NCI-H2107 treated with DMSO at 0.1 percent for 48 hours (cell line): Measurements from ENCODE around the gene HACD1.
"Not testable (repeated sequence)": the region's sequence is repeated elsewhere in the genome, so short reads cannot be mapped to it uniquely, and the experiment has no call there.

ENCODE experiments used
- DNase-seq: peaks from one replicate; lab custom pipeline; 2025; ENCODE audit not compliant: unreplicated experiment; lab: John Stamatoyannopoulos, UW

The HACD1 gene

DNA sequence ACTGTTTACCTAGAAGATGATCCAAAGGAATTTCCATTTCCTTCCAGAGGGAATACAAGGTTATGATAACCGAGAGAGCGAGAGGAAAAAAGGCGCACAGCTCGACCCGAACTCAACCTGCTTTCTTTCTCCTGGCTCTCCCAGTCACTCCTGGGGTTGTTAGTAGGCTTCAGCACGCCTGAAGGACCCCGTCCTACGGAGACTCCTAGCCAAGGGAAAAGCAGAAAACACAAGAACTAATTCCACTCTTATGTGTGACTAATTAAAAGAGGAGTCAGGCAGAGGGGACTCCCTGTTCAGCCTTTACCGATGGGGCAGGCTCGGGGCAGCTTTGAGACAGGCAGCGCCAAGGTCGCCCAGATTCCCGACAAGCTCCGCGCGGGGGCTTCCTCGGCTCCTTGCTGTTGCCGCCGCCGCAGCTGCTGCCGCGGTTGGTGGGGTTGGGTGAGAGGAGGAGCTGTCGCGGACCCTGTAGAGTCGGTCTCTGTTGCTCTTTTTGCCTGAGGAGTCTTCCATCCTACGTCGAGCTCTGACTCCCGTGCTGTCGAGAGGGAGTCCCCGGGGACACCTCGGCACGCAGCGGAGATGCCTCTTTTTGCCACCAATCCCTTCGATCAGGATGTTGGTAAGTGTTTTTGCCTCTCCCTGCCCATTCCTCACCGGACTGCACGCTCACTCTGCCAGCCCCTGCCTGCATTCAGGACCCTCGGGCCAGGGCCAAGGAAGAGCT is 26.7 kb upstream of the HACD1 start, which contains the start of gene STAM:
Gene STAM, plus strand, starts transcription at position 397 of the 730 bp plus-strand sequence. Its CDS starts 189 bp downstream, at position 586.
- DNase-seq, result peak; percentile 68

GRCh38 chr10:17643339-17643754 is 26.2 kb upstream of the HACD1 start:
- DNase-seq, result no peak

DNA sequence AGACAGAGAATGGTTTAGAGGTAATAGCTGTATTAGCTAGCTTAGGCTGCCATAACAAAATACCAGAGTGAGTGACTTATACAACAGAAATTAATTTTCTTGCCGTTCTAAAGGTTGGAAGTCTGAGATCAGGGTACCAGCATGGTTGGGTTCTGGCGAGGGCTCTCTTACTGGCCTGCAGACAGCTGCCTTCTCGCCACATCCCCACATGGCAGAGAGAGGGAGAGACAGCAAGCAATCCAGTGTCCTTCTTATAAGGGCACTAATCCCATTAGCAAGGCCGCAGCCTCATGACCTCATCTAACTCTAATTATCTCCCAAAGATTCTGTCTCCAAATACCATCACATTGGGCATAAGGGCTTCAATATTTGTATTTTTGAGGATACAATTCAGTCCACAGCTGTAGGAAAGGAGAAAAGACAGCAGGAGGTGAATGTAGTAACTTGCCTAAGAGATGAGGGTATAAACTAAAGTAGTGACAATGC is 23.2 kb upstream of the HACD1 start:
- no peak for DNase-seq

- DNase-seq, result no peak
These were observed 20.7 kb upstream of the HACD1 start for GRCh38 chr10:17637869-17638268.

GRCh38 chr10:17633353-17633752 is 16.2 kb upstream of the HACD1 start:
- no peak for DNase-seq

DNA sequence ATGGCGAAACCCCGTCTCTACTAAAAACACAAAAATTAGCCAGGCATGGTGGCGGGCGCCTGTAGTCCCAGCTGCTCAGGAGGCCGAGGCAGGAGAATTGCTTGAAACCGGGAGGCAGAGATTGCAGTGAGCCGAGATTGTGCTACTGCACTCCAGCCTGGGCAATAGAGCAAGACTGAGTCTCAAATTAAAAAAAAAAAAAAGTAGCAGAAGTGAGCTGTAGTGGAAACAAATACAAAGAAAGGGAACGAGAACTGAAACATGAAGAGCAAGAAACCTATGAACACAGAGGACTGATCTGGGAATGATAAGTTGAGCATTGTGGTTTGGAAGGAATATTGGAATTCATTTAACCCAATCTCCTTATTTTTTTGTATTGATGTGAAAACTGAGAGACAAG is 15.4 kb upstream of the HACD1 start:
- not testable (repeated sequence) for DNase-seq

GRCh38 chr10:17626656-17627055 is 9.5 kb upstream of the HACD1 start:
- DNase-seq, result no peak

GRCh38 chr10:17624996-17625395 is 7.8 kb upstream of the HACD1 start:
- DNase-seq, result no peak

- DNase-seq, result no peak
These were observed 4.9 kb upstream of the HACD1 start for GRCh38 chr10:17622061-17622460.

DNA sequence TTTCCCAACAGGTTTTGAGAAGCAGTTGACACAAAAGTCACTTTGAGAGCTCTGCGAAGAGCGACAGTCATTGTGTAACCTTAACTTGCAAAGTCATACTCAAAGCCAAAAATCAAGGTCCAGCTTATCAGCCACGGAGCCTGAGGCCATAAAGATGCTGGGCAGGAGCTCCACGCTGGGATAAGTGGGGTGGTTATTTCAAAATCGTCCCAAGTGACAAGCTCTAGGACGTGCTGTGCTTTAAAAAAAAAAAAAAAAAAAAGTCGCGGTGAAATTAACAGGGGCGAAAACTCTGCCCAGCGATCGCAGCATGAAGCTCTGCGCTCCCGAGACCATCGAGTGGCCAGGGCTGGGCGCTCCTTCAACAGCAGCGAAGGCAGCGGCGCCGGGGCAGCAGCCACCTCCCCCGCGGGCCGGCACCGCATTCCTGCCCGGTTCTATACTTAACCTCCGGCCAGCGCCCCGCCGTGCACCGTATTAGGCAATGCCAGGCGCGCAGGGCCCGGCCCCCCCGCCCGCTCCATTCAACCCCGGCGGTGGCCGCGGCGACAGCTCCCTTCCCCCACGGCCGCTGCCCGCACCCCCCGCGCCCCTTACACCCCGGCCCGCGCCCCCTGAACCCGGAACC is 657 bp downstream of the HACD1 start:
- DNase-seq, result no peak

GRCh38 chr10:17609523-17610079 is 7.6 kb downstream of the HACD1 start:
- no peak for DNase-seq

DNA sequence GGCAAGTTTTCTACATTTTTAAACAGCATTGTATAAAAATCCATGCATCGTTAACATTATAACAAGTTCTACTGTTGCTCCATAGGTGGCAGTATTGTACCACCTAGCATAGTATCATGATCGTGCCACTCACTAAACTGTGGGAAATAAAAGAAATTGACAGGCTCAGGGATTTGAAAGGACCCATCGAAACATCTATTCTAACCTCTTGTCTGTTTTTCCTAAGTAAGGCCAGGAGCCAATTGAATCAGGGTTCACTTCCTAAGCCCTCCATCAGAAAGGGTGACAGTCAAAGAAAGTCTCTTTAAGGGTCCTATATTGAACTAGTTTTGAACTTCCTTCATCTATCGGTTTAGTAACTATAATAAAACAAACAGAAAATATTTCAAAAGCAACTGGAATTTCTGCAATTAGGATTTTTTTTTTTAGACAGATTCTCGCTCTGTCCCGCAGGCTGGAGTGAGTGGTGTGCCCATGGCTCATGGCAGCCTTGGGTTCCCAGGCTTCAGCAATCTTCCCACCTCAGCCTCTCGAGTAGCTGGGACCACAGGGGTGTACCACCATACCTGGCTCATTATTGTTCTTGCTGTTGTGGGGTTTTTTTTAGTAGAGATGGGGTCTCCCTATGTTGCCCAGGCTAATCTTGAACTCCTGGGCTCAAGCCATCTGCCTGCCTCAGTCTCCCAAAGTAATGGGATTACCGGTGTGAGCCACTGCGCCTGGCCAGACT is 9.4 kb downstream of the HACD1 start:
- peak; percentile 13 for DNase-seq

GRCh38 chr10:17607060-17607459 is 10.1 kb downstream of the HACD1 start:
- DNase-seq, result no peak

DNA sequence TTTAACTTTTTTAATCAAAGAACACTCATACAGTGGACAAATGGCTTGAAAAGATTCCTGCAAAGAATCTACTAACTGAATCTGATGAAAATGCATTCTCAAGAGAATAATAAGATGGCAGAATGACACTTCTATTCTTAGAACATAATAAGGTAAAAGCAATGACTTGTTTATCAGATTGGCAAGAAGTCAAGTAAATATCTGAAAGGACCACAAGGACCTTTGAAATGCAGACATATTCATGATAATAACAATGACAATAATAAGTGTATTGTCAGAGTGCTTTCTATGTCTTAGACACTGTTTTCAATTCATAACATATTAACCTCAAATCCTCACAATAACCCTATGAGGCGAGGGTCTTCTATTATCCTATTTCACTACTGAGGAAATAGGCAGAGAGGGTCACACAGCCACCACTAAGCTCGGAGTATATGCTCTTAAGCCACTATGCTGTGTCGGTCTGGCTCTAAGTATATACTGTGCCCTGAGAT is 10.6 kb downstream of the HACD1 start:
- no peak for DNase-seq

DNA sequence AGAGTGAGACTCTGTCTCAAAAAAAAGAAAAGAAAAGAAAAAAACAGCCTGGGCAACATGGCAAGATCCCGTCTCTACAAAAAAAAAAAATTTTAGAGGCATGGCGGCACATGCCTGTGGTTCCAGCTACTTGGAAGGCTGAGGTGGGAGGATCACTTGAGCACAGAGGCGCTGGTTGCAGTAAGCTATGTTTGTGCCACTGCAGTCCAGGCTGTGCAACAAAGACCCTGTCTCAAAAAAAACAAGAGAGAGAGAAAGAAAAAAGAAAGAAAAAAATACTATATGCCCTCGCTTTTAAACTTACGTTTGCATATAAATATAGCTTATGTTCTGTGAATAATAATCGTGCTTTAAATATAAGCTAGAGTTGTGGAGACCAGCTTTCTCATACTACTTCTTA is 11.2 kb downstream of the HACD1 start:
- DNase-seq, result no peak

GRCh38 chr10:17599089-17599488 is 18.1 kb downstream of the HACD1 start:
- no peak for DNase-seq

DNA sequence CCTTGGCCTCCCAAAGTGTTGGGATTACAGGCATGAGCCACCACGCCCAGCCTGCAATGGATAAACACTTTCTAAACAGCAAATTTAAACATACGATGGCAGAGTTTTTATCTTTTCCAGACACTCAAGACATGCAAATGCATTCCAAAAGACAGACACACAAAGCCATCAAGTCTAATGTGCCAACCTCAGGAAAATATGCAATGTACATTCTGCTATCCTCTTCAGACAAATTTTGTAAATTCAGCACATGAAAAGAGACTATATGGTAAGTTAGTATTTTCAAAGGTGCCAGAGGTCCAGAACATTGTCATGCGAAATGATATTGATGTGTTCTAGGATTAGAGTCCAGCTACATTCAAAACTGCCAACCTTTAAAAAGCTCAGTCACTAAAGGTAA is 19.8 kb downstream of the HACD1 start:
- DNase-seq, result no peak

GRCh38 chr10:17590969-17591645 is 26.1 kb downstream of the HACD1 start:
- no peak for DNase-seq

DNA sequence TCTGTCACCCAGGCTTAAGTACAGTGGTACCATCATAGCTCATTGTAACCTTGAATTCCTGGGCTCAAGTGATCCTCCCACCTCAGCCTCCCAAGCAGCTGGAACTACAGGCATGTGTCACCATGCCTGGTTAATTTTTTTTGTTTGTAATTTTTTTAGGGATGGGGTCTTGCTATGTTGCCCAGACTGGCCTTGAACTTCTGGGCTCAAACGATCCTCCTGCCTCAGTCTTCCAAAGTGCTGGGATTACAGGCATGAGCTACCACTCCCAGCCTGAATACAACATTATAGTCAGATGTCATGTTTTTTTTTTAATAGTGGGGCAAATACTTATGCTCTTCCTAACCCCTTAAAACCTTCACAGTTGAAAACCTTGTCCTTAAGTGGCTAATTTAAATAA is 27.9 kb downstream of the HACD1 start:
- DNase-seq, result not testable (repeated sequence)

DNA sequence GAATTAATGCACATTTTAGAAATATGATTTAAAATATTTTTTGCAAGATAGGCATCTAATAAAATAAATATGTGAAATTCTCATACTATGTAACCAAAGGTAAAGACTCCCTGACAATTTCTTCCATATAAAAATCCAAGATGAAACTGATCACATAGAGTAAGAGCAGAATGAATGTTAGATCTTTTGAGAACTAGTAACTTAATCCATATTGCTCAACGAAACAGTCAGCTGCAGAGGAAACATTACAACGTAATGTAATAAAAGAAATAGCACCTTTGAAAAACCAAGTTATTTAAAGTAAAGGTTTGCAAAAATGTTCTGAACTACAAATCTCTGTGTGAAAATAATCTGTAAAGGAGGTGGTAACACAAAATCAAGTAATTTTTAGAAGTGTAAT is 28.8 kb downstream of the HACD1 start:
- DNase-seq, result no peak

GRCh38 chr10:17587321-17587720 is 29.9 kb downstream of the HACD1 start:
- DNase-seq, result not testable (repeated sequence)
